HCT116 (cell line): ENCODE results near the gene NECAP2. TPM values are rescaled to one million over a fixed set of nuclear protein-coding genes. Genes with fewer than 3 reads are reported as not detected.

Experiments used
- ATAC-seq: fragments of 200-7000 bp; cut with Tn5 transposase; 2 replicates; pipeline ENCODE4 v1.9.1; 2020; ENCODE audit warnings: mild to moderate bottlenecking, moderate library complexity
- BruUV-seq: library from RNA; stranded (reverse); fragments of 400-500 nt; replicated peaks from 2 replicates; lab custom pipeline; 2021; lab: Mats Ljungman, UMichigan
- CTCF ChIA-PET: fragments of 300-600 bp; sonication (Branson Sonifier 250); formaldehyde crosslinking; loops from one replicate; lab custom pipeline; 2021; ENCODE audit warnings: antibody characterized with exemption; lab: Charles Lee
- POLR2A ChIA-PET: fragments of 300-600, 350-600 bp; sonication (Branson Sonifier 250); formaldehyde crosslinking; loops from one replicate; lab custom pipeline; 2021; ENCODE audit warnings: antibody characterized with exemption; lab: Charles Lee
- RAD21 ChIA-PET, 2 experiments: fragments of 300-600 bp; sonication (Branson Sonifier 250); formaldehyde crosslinking; loops; one replicate each; lab custom pipeline; 2023; ENCODE audit warnings: low total read pairs in 2 of 2; ENCODE audit not compliant: uncharacterized antibody in 2 of 2, unreplicated experiment in 2 of 2, low non-redundant PET in 1 of 2; lab: Charles Lee
- DNase-seq: peaks from one replicate; pipeline ENCODE4 v3.0.0-alpha.2; 2010; ENCODE audit warnings: low read depth, low spot score
- H2AFZ ChIP-seq: fragments of 200-600 bp; shearing (Covaris generic), sonication (generic); 2 replicates; pipeline ENCODE4 v1.6.1; 2017; ENCODE audit warnings: low read depth, mixed run types, mixed read lengths, antibody characterized with exemption, low read length; ENCODE audit not compliant: poor library complexity, severe bottlenecking
- H3K27ac ChIP-seq: 2 replicates; pipeline ENCODE4 v1.5.1; 2012; ENCODE audit warnings: low read depth, low read length
- H3K27me3 ChIP-seq: fragments of 200-600 bp; sonication (generic); 2 replicates; pipeline ENCODE4 v1.6.1; 2016; ENCODE audit warnings: mixed run types, low read length, mixed read lengths; ENCODE audit not compliant: insufficient read depth
- H3K36me3 ChIP-seq, 2 experiments: fragments of 200-500 bp in 1 of 2; fragments of 200-600 bp in 1 of 2; sonication (Bioruptor generic) in 1 of 2; sonication (generic) in 1 of 2; 2 replicates each; pipeline versions ENCODE4 v1.5.1 to v1.6.1; 2014 to 2016; ENCODE audit warnings: low read length in 2 of 2, inconsistent platforms in 1 of 2, mixed read lengths in 1 of 2, mixed run types in 1 of 2; ENCODE audit not compliant: insufficient read depth in 2 of 2, control insufficient read depth in 1 of 2
- H3K4me1 ChIP-seq, 2 experiments: fragments of 200-600 bp in 1 of 2; sonication (generic) in 1 of 2; 2 replicates each; pipeline versions ENCODE4 v1.5.1 to v1.6.1; 2012 to 2017; ENCODE audit warnings: low read length in 2 of 2, inconsistent platforms in 1 of 2, mild to moderate bottlenecking in 1 of 2, mixed read lengths in 1 of 2, mixed run types in 1 of 2, moderate library complexity in 1 of 2; ENCODE audit not compliant: insufficient read depth in 2 of 2, control insufficient read depth in 1 of 2
- H3K4me2 ChIP-seq: fragments of 200-600 bp; sonication (generic); 2 replicates; pipeline ENCODE4 v1.6.1; 2017; ENCODE audit warnings: mixed run types, low read length, mixed read lengths
- H3K4me3 ChIP-seq, 2 experiments: fragments of 200-600 bp in 1 of 2; sonication (generic) in 1 of 2; replicated peaks in 1 of 2; 2 replicates each; pipeline ENCODE4 v1.5.1; 2011 to 2016; ENCODE audit warnings: low read length in 2 of 2, control low read depth in 1 of 2, low read depth in 1 of 2, mild to moderate bottlenecking in 1 of 2, mixed read lengths in 1 of 2, mixed run types in 1 of 2
- H3K79me2 ChIP-seq: fragments of 200-600 bp; sonication (generic); 2 replicates; pipeline ENCODE4 v1.6.1; 2017; ENCODE audit warnings: mild to moderate bottlenecking, mixed run types, low read length, moderate library complexity, mixed read lengths; ENCODE audit not compliant: insufficient read depth
- H3K9ac ChIP-seq: fragments of 200-600 bp; sonication (generic); 2 replicates; pipeline ENCODE4 v1.6.1; 2016; ENCODE audit warnings: low read length, mixed read lengths
- H3K9me2 ChIP-seq: fragments of 200-600 bp; sonication (generic), shearing (Covaris generic); 2 replicates; pipeline ENCODE4 v1.6.1; 2017; ENCODE audit warnings: mixed run types, mild to moderate bottlenecking, moderate library complexity; ENCODE audit not compliant: insufficient read depth
- H3K9me3 ChIP-seq, 2 experiments: fragments of 200-500 bp in 1 of 2; fragments of 200-600 bp in 1 of 2; sonication (Bioruptor generic) in 1 of 2; sonication (generic) in 1 of 2; 2 replicates each; pipeline ENCODE4 v1.6.1; 2014 to 2017; ENCODE audit warnings: low read length in 2 of 2, mixed read lengths in 2 of 2, inconsistent platforms in 1 of 2, low read depth in 1 of 2, mild to moderate bottlenecking in 1 of 2, mixed run types in 1 of 2, moderate library complexity in 1 of 2; ENCODE audit not compliant: control insufficient read depth in 1 of 2, insufficient read depth in 1 of 2
- H4K20me1 ChIP-seq: fragments of 200-600 bp; sonication (generic), shearing (Covaris generic); 2 replicates; pipeline ENCODE4 v1.6.1; 2017; ENCODE audit warnings: mixed run types, mild to moderate bottlenecking, moderate library complexity; ENCODE audit not compliant: insufficient read depth
- ATF3 ChIP-seq: IDR thresholded peaks from 2 replicates; pipeline ENCODE4 v1.6.1; 2012
- CBX3 ChIP-seq: IDR thresholded peaks from 2 replicates; pipeline ENCODE4 v1.6.1; 2012; ENCODE audit warnings: low read depth
- EZH2 ChIP-seq: fragments of 200-600 bp; sonication (generic); IDR thresholded peaks from 2 replicates; pipeline ENCODE4 v1.6.1; 2017; ENCODE audit warnings: antibody characterized with exemption, mixed run types
- MAX ChIP-seq: IDR thresholded peaks from 2 replicates; pipeline ENCODE4 v1.6.1; 2012
- REST ChIP-seq: IDR thresholded peaks from 2 replicates; pipeline ENCODE4 v1.6.1; 2012; ENCODE audit warnings: low read depth
- SIN3A ChIP-seq: IDR thresholded peaks from 2 replicates; pipeline ENCODE4 v1.6.1; 2012; ENCODE audit warnings: low read depth
- YY1 ChIP-seq: IDR thresholded peaks from 2 replicates; pipeline ENCODE4 v1.6.1; 2011; ENCODE audit warnings: low read length, low read depth, moderate library complexity, mild to moderate bottlenecking; ENCODE audit not compliant: insufficient replicate concordance; ENCODE audit errors: extremely low read depth
- ZBTB33 ChIP-seq: IDR thresholded peaks from 2 replicates; pipeline ENCODE4 v1.6.1; 2011; ENCODE audit warnings: mild to moderate bottlenecking, low read length, moderate library complexity; ENCODE audit not compliant: insufficient replicate concordance; ENCODE audit errors: extremely low read depth
- ZFX ChIP-seq: fragments of 450-650 bp; IDR thresholded peaks from 2 replicates; pipeline ENCODE4 v1.6.1; 2017
- ZNF274 ChIP-seq: fragments of 200-500 bp; sonication (Bioruptor generic); IDR thresholded peaks from 2 replicates; pipeline ENCODE4 v1.6.1; 2014; ENCODE audit warnings: mild to moderate bottlenecking, low read depth, low read length, inconsistent platforms
- intact Hi-C: fragments of 100-400 bp; cut with micrococcal nuclease; formaldehyde crosslinking; loops from 2 replicates; pipeline ENCODE4 v1.10.0; 2022
- total RNA-seq: library from RNA; stranded (reverse); gene quantifications from one replicate; pipeline ENCODE4 v1.2.1, GENCODE V29; 2021; ENCODE audit not compliant: unreplicated experiment

NECAP2 gene
- total RNA-seq, 1 experiment from 2014 or later, result 35.5 TPM

DNA sequence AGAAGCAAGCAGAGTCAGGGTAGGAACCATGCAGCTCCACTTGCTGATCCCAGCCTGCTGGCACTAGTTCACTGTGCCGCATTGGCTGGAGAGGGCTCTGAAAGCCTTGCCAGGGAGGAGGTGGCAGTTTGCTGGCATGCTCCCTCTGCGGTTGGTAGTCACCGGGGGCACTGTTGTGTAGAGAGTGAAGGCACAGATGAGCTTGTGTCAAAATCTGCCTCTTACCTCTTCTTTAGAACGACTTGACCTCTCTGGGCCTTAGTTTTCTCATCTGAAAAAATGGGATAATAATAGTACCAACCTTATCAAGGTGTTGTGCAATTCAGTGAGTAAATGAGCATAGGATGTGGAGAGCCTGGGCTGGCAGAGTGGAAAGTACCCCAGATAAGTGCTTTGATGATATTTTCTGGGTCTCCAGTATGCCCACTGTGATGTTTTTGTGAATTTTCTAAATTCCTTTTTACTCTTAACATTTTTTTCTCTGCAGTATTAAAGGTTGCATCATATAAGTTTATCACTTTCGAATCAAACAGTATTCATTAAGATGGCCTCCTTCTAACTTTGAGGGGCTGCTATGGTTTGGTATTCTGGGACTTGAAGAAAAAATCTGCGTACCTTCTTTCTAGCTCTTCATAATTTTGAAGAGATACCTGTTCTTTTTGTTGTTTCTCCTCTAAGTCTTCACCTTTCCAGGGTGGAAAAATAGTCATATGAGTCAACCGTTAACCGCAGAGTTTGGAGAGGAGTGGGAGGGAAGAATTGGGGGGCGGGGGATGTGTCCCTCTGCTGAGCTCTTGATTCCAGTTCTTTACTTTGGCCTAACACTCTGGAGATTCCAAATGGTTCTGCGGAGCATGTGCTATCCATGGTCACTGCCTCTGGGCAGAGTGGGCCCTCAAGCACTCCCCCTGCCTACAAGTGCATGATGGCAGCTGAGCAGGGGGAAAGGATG, 46.7 kb upstream of the NECAP2 start:
- peaks cover 13 to 25% of the 10 kb centered on the region in 2 experiments; a peak in 3 of 4 replicates for H3K36me3 ChIP-seq
- intact Hi-C loops, result no loop called here
- ChIA-PET CTCF (interaction anchor here (0.6 to 0.9 kb wide), 2 partner anchors 30 to 227 kb away, joined by 3 read pairs; no protein-coding TSS in a partner anchor), RAD21 (no interaction called here)
- ATAC-seq, result peak; percentile 66
- peaks cover 55% of the 10 kb centered on the region for H3K79me2 ChIP-seq
- H4K20me1 ChIP-seq, result peaks cover 18% of the 10 kb centered on the region
- H3K27me3 ChIP-seq, result no peaks in the 10 kb centered on the region
- H2AFZ ChIP-seq, result no peak overlapping the region
- H3K4me1 ChIP-seq, result peaks cover 0 to 10% of the 10 kb centered on the region in 2 experiments; a peak in 2 of 4 replicates
- H3K27ac ChIP-seq, result no peak overlapping the region
- H3K9ac ChIP-seq, result no peak overlapping the region
- no peak for TF ChIP-seq MAX
- no peak for TF ChIP-seq EZH2
- TF ChIP-seq ATF3, result no peak
- TF ChIP-seq YY1, result no peak
- TF ChIP-seq SIN3A, result no peak
- no peak for TF ChIP-seq ZFX
- no peak for TF ChIP-seq CBX3
- TF ChIP-seq ZNF274, result no peak
- TF ChIP-seq REST, result no peak
- TF ChIP-seq ZBTB33, result no peak
- TF ChIP-seq, all 23 proteins: peak for 0
- Histone ChIP-seq H3K9me3 (no peaks in the 10 kb centered on the region), H3K4me3 (no peak overlapping the region), H3K4me2 (no peak overlapping the region), H3K9me2 (no peaks in the 10 kb centered on the region)
- BruUV-seq, result no TSS peak
- no peak for DNase-seq
- POLR2A ChIA-PET, result interaction anchor here (0.6 kb wide), 1 partner anchor 17 kb away, joined by 3 read pairs; no protein-coding TSS in a partner anchor
